Right forelimb (tissue), 1 donor: ENCODE measurements around the gene SEC14L5.
"Not testable (repeated sequence)": the region's sequence is repeated elsewhere in the genome, so short reads cannot be mapped to it uniquely, and the experiment has no call there.

ENCODE experiments used
- DNase-seq: peaks from one replicate; pipeline ENCODE4 v3.0.0-alpha.2; 2018

Gene SEC14L5

DNA sequence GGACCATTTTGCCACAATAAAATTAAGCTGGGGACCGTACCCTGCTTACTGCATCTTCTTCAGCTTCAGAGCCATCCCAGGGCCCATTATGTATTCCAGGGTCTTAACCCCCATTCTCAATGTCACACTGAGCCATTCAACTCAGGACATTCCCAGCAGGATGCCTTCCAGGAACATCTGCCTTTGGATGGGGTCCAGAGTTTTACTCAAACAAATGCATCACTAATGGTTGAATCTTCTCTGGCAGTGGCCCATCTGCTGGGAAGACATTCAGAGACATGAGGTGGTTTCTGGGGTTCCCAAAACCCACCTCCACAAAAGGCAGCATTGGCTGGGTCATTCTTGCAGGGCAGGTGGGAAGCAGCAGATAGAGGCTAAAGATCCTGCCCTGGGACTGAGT is 3.4 kb upstream of the SEC14L5 start:
- DNase-seq: no peak

DNA sequence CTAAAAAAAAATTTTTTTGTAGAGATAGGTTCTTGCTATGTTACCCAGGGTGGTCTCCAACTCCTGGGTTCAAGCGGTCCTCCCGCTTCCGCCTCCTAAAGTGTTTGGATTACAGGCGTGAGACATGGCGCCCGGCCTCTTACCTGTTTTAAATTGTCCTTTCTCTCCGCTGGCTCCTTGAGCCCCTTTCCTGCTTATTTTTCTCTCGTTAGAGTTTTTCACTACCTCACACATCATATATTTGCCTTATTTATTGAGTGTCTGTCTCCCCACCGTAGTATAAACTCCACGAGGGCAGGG is 760 bp upstream of the SEC14L5 start:
- no peak for DNase-seq

DNA sequence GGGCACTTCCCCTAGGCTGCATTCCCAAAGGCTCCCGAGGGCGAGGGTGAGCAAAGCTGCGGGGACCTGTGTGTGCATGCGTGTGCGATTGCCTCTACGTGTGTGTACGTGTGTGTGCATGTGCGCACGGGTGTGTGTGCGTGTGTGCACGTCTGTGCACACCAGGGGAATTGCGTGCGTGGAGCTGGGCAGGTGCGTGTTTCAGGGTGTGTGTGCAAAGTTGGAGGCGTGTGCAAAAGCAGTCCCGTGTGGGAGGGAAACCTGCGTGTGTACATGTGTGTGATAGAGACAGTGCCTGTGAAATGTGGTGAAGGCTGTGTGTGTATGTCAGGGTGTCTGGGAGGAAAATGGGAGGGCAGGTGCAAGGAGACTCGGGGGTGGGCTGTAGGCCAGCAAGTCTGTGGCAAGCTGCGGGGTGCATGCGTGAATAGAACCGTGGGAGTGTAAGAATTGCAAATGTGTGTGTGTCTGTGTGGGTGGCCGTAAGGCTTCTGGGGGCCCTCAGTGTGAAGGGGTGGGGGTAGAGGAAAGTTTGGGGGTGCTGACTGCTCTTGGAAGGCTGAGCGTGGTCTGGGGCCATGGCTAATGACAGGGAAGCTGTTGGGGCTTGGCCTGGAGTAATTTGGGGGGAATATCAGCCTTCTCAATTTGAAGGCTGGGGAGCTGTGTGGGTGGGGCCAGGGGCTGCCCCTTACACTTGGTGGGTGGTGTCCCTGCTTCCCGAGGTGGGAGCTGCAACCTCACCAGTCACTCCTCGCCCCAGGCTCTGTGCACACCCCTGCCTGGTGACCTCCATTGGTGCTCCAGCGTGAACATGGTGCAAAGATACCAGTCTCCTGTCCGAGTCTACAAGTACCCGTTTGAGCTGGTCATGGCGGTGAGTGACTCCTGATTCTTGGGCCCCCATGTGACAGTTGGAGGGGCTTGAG is 644 bp downstream of the SEC14L5 start:
- DNase-seq: no peak

DNA sequence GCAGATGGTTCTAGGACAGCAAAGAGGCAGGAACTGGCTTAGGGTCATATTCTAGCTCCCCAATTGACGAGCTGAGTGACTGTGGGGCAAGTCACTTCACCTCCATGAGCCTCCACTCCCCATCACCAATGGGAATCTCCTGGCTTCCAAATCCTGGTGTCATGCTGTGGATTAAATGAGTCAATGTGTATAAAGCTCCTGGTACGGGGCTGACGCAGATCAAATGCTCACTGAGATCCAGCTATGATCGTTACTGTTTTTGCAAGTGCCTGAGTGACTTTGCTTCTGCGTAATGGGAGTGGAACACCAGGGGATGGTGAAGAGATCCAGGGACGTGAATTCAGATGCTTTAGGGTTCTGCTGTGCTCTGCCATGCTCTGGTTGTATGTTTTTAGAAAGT is 2.4 kb downstream of the SEC14L5 start:
- DNase-seq: no peak

DNA sequence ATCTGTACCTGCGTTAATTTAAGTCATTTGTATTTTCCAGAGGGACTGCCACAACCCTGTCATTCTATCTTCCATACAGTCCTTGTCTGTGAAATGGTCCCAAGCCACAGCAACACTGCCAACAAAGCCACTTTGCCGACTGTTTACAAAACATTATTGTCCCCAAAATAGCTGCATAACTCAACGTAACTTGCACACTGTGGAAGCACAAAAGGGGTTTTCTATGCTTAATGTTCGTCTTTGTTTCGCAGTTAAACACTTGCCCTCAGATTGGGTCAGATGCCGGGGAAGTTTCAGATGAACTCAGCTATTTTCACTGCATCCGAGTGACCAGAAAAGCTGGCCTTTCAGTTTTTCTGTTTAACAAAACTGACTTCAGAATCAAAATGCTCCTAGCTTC is 4.6 kb downstream of the SEC14L5 start:
- DNase-seq: no peak

DNA sequence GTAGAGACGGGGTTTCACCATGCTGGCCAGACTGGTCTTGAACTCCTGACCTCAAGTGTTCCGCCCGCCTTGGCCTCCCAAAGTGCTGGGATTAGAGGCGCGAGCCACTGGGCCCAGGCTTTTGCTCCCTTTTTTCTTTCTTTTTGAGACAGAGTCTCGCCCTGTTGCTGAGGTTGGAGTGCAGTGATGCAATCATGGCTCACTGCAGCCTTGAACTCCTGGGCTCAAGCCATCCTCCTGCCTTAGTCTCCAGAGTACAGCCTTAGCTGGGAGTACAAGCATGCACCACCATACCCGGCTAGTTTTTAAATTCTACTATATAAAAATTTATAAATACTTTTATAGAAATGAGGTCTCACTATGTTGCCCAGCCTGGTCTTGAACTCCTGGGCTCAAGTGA is 5.4 kb downstream of the SEC14L5 start:
- DNase-seq: not testable (repeated sequence)

DNA sequence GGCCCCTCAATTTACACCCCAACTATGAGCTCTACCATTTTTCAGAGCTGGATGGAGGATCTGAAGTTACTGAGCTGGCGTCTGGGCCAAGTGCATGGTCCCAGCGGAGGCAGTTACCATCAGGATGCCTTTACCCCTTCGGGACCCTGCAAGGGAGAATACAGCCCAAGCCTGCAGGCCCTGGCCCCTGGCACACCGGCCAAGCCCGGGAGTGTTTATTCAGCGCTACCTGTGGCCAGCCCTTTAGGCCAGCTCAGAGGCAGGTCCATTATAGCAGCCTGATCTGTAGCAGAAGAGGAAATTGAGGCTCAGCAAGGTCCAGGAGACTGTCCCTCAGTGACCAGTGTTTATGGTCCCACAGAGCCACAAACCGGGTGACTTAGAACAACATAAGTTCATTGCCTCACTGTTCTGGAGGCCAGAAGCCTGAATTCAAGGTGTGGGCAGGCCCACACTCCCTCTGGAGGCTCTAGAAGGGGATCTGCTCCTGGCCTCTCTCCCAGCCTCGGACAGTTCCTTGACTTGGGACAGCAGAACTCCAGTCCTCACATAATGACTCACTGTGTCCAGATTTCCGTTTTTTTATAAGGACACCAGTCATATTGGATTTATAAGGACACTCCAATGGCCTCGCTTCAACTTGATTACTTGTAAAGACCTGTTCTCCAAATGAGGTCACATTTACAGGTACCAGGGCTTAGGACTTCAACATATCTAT is 8.8 kb downstream of the SEC14L5 start:
- no peak for DNase-seq

DNA sequence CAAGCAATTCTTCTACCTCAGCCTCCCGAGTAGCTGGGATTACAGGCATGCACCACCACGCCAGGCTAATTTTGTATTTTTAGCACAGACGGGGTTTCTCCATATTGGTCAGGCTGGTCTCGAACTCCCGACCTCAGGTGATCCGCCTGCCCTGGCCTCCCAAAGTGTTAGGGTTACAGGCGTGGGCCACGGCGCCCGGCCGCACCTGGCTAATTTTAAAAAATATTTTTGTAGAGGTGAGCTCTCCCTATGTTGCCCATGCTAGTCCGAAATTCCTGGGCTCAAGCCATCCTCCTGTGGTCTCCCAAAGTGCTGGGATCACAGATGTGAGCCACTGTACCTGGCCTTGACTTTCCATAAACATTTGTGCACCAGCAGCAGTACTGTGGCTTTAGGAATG is 10.1 kb downstream of the SEC14L5 start:
- not testable (repeated sequence) for DNase-seq

DNA sequence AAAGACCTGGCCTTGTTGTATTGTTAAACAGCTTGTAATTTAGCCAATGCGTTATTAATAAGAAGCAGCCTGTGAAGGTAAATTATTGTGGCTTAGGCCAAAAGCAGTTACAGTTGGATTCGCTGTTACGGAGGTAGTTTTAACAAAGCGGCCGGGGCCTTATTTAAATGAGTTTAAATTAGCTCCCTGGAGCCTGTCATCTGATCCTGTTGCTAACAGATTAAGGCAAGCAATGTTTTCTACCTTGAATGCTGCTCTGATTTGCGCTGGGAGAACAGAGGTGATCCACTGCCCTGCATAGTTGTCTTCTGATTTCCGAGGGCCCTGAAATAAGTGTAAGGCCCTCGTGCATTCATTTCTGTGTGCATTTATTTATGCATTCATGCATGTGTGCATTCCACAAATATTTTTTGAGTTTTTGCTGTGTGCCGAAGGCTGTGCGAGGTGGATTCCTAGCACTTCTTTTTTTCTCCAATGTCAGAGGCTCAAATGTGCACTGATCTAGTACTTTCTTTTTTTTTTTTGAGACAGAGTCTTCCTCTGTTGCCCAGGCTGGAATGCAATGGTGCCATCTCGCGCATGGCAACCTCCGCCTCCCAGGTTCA is 10.9 kb downstream of the SEC14L5 start:
- no peak for DNase-seq

DNA sequence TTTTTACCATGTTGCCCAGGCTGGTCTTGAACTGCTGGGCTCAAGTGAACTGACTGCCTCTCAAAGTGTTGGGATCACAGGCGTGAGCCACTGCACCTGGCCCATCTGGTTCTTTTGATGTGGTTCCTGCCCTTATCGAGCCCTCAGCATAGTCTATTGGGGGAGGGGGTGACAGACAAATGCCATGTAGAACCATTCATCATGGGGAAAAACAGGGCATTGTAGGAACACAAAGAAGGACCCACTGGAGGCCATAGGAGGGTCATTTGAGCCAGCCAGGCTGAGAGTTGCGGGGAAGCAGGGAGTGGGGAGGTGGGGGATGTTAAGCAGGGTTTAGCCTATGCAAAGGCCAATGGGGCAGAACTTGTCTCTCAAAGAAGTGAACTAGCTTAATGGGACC is 11.9 kb downstream of the SEC14L5 start:
- DNase-seq: no peak

DNA sequence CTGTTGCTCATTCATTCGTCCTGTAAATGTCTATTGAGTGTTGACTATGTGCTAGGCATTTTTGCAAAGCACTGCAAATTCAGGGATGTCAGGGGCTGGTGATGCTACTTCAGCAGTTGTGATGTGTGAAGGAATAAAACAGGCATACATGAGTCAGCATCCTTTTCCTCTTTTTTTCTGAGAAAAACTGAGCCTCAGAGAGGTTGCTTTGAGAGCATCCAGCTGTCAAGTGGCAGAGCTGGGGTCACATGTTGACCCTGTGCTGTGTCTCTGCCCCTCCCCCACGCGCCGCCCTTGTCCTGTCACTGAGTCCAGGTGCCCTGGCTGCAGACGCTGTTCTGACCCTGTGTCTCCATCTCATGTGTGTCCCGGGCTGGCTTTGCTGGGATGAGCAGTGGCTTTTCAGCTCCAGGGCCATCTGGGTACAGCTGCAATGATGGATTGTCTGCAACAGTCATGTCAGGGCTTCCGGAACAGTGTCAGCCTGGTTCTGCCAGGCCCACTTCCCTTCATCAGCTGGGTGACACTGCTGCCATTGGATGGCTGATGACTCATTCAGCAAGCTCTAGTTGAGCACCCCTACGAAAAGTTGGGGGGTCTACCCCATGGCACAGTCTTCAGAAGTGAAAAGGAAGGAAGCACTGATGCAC is 14.9 kb downstream of the SEC14L5 start:
- DNase-seq: no peak

DNA sequence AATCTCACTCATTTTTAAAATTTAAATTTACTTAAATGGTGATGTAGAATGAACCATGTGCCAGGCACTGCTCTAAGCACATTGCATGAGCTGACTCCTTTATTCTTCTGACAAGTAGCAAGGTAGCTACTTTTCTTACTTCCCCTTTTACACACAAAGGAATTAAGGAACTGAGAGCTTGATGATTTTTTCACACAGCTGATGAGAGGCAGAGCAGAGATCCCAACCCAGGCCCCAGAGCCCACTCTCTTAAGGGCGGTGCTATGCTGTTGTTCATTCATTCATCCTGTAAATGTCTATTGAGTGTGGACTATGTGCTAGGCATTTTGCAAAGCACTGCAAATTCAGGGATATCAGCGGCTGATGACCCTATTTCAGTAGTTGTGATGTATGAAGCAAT is 17.9 kb downstream of the SEC14L5 start:
- DNase-seq: no peak

DNA sequence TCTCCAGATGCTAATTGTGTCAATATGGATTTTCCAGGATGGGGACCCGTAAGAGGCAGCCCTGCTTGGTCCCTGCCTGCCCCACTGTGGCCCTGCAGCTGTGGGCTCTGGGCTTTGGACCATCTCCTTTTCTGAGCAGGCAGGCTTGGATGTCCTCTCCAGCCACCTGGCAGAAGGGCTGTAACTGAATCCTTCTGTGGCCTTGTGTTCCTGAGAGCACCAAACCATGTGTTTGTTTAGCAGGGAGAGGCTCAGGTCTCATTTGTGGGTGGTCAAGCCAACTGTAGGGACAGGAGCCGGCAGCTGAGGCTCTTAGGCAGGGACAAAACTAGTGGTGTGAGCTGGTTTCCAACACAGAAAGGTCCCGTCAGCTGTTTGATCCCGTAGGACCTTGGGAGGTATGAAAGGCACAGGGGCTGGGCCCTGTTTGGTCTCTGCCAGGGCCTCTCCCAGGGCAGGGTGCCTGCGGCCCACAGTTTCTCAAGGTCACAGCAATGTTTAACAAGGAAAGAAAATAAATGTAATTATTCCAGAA is 18.5 kb downstream of the SEC14L5 start:
- DNase-seq: no peak

DNA sequence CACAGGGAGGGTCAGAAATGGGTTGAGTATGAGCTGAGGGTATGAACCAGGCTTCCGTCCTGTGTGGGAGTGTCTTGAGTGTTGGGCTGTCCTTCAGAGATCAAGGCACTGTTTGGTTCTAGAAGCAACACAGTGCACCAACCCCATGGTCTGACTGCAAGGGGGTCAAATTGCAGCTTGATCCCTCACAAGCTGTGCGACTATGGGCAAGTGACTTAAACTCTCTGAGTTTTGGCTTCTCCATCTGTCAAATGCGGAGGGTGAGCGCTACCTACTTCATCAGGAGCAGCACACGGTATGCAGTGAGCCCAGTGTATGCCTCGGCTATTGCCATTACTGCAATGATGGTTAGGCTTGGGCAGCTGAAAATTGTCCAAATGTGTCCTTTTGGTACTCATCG is 21.0 kb downstream of the SEC14L5 start:
- DNase-seq: no peak

DNA sequence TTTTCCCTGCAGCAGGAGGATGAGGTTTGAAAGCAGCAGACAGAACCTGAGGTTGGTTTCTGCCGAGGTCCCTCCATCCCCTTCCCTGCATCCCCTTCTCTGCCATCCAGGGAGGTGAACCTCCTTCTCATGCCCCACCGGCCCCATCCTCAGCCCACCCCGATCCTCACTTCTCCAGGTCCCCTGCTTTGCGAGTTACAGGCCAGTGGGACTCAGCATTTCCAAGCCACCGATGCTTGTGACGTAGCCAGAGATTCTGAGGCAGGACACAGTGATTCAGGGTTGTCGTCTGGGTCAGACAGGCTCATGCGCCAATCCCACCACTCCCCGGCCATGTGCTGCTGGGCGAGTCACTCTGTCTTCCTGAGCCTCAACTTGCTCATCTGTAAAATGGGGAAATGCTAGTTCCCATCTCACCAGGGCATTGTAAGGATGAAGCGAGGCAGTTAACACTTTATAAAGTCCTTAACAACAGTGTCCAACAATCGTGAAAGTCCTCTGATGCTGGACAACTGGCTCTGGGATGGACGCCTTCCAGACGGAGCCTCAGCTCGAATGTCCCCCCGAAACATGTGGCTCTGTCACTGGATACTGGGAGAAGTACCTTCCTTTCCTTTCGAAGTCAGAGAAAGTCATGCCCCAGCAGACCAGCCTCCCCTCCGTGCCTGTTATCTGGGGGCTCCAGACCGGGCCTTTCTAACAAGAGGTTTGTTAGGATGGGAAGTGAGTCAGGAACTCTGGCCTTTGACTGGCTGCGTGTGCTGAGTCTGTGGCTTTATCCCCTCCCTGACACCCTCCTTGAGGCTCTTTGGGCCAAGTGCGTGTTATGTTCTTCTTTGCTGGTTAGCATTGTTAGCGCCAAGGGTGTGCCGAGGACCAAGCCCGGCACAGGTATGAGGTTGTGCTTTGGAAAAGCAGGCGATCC is 21.9 kb downstream of the SEC14L5 start:
- no peak for DNase-seq

DNA sequence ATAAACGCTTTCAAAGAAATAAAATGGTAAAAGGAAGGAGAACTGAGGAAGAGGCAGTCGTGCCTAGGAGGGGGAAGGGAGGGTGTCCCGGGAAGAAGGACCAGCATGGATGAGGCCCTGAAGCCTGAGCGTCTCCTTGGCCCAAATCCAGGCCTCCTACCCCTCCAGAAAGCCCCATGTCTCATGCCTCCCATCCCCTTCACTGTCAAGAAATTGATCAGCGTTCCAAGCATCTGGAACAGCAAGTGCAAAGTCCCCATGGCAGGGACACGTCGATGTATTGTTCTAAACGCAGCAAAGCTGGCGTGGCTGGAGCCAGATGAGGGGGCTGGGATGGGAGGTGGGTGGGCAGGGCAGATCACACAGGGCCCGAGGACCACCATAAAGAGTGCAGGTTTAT is 22.6 kb downstream of the SEC14L5 start:
- no peak for DNase-seq

DNA sequence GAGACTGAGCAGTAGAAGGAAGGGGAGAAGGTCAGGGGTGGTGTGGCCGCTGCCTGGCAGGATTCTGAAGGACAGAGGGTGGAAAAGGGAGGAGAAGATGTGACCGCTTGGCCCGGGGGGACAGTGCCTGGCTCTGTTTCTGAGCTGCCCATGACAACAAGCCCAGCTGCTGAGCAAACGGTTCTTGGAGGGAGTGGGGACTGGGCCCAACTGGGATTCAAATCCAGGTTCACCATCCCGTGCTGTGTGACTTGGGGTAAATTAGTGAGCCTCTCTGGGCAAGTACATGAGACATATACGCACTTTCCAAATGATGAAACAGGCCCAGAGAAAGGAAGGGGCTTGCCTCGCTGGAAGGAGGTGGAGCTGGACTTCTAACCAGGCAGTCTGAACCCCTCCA is 23.3 kb downstream of the SEC14L5 start:
- DNase-seq: no peak

DNA sequence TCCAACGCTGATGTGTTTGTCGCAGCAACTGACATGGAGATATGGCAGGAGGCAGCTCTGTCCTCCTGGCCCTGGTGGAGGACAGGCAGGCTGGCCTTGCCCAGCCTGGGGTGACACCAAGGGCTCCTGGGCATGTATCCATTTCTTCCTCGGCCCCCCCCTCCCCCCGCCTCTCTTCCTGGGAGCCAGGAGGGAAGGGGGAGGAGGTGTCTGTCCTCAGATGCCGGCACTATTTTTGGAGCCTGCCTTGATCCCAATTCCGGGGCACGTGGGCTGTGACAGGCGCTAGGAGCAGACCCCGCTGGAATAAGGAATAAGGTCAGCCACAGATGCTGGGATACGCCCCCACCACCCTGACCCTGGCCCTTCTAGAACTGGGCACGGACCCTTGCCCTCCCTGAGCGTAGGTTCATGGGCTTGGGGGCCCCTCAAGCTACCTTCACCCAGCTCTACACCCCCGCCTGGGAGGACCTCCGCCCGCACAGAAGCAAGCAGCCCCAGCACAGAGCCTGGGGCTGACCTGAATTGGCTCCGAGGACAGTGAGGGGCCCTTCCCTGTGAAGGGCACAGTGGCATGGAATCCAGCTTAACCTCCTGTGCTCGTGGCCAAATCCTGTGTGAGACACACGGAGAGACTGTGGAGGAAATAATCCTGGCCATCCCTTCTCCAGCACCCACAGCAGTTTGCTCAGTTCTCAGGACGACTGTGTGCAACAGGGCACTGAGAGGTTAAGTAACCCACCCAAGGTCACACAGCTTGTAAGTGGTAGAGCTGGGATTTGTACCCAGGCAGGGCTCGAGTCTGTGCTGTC is 24.1 kb downstream of the SEC14L5 start:
- DNase-seq: no peak

DNA sequence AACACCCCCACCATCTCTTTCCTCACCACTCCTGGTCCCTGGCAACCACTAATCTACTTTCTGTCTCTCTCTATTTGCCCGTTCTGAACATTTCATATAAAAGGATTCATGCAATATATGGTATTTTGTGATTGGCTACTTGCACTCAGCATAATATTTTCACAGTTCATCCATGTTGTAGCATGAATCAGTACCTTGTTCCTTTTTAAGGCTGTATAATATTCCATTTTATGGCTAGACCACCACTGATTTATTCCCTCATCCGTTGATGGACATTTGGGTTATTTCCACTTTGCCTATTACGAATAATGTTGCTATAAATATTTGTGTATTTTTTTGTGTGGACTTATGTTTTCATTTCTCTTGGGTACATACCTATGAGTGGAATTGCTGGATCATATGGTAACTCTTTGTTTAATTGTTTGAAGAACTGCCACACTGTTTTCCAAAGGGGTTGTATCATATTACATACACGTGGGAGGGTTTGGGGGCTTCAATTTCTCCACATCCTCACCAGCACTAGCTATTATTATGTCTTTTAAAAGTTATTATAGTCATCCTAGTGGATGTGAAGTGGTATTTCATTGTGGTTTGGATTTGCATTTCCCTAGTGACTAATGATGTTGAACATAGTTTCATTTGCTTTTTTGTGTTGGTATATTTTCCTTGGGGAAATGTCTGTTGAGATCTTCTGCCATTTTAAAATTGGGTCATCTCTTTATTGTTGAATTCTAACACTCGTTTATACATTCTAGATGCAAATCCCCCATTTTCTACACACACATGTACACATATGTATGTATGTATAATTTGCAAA is 26.3 kb downstream of the SEC14L5 start:
- no peak for DNase-seq

DNA sequence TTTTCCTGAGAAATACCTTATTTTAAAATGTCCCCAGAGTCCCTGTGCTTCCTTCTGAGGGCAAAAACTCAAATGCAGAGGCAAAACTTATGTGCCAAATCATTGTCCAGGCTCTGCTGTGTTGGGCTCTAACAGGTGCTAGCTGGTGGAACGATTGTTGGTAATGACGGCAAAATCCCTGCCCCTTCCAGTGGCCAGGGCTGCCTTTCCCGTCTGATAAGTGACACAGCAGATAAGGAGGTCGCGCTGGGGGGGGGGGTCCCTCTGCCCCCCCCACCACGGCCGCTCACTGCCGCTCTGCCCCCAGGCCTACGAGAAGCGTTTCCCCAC is 29.1 kb downstream of the SEC14L5 start:
- DNase-seq: no peak
